IMR-90 (cell line): ENCODE measurements around the gene ADGB. TPM values are rescaled to one million over a fixed set of nuclear protein-coding genes. Genes with fewer than 3 reads are reported as not detected.
A peak's percentile ranks its signal among the peaks of the same experiment; 100 is the strongest.

Source experiments
- FOS ChIP-seq: fragments of 150-350 bp; IDR thresholded peaks from 2 replicates; pipeline ENCODE4 v1.6.1; 2016; ENCODE audit warnings: low read depth, low read length
- MAFK ChIP-seq: IDR thresholded peaks from 2 replicates; pipeline ENCODE4 v1.6.1; 2012; ENCODE audit warnings: low read depth, low read length, improper control_type of control experiment
- MXI1 ChIP-seq: IDR thresholded peaks from 2 replicates; pipeline ENCODE4 v1.6.1; 2012; ENCODE audit warnings: low read depth, mild to moderate bottlenecking, low read length, moderate library complexity, borderline replicate concordance
- polyA plus RNA-seq, 3 experiments: library from polyadenylated mRNA; depleted of rRNA; stranded (reverse); fragments of >200 nt; gene quantifications; 2 replicates each; pipeline ENCODE4 v1.2.3, GENCODE V29; 2012; ENCODE audit warnings: low replicate concordance in 1 of 3
- total RNA-seq: library from RNA; depleted of rRNA; stranded (reverse); fragments of >200 nt; gene quantifications from 2 replicates; pipeline ENCODE4 v1.2.3, GENCODE V29; 2012
- TF ChIP-seq, protein P1 (sequence below): fragments of 150-350 bp; IDR thresholded peaks from 2 replicates; pipeline ENCODE4 v1.6.1; 2017; ENCODE audit warnings: mild to moderate bottlenecking, antibody characterized with exemption, low read length, low read depth

Gene ADGB
- total and polyA plus RNA-seq, 2 of the 4 experiments (the other 2 are of a cell fraction): not detected

GRCh38 chr6:146857180-146857979 lies 258.6 kb downstream of the ADGB start (continued):
- TF ChIP-seq, protein P1, sequence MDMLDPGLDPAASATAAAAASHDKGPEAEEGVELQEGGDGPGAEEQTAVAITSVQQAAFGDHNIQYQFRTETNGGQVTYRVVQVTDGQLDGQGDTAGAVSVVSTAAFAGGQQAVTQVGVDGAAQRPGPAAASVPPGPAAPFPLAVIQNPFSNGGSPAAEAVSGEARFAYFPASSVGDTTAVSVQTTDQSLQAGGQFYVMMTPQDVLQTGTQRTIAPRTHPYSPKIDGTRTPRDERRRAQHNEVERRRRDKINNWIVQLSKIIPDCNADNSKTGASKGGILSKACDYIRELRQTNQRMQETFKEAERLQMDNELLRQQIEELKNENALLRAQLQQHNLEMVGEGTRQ: no peak
- TF ChIP-seq MAFK: peak; percentile 67
- peak; percentile 34; the same call in 1 of the 2 replicates for TF ChIP-seq FOS
- 0 out of 2 replicates have a peak, but pooled peaks have one; percentile 14 for TF ChIP-seq MXI1
